K562 (cell line): ENCODE measurements around the gene ARL2. TPM values are rescaled to one million over a fixed set of nuclear protein-coding genes. Genes with fewer than 3 reads are reported as not detected.

Experiments used
- CEBPZ ChIP-seq: fragments of 150-350 bp; IDR thresholded peaks from 2 replicates; pipeline ENCODE4 v1.6.1; 2014; ENCODE audit warnings: low read depth, mild to moderate bottlenecking, low read length, borderline replicate concordance
- DIDO1 ChIP-seq: fragments of 450-650 bp; IDR thresholded peaks from 2 replicates; pipeline ENCODE4 v1.6.1; 2016; ENCODE audit warnings: low read depth, missing biosample characterization, missing genetic modification characterization
- GTF2F1 ChIP-seq: IDR thresholded peaks from 2 replicates; pipeline ENCODE4 v1.6.1; 2011; ENCODE audit warnings: low read depth, low read length, improper control_type of control experiment
- ILF3 ChIP-seq: fragments of 450-650 bp; IDR thresholded peaks from 2 replicates; pipeline ENCODE4 v1.6.1; 2018; ENCODE audit warnings: antibody characterized with exemption, mild to moderate bottlenecking, moderate library complexity, borderline replicate concordance
- KLF1 ChIP-seq: fragments of 450-650 bp; IDR thresholded peaks from 2 replicates; pipeline ENCODE4 v1.6.1; 2016; ENCODE audit warnings: missing genetic modification characterization, missing compliant biosample characterization
- MXI1 ChIP-seq: IDR thresholded peaks from 2 replicates; pipeline ENCODE4 v1.6.1; 2011; ENCODE audit warnings: low read depth, mild to moderate bottlenecking, improper control_type of control experiment, low read length
- POLR3A ChIP-seq: IDR thresholded peaks from 2 replicates; pipeline ENCODE4 v1.6.1; 2011; ENCODE audit warnings: borderline replicate concordance, mild to moderate bottlenecking, moderate library complexity; ENCODE audit not compliant: insufficient read length, insufficient read depth; ENCODE audit errors: extremely low read depth
- SREBF2 ChIP-seq: sonication (generic); formaldehyde crosslinking; IDR thresholded peaks from 2 replicates; pipeline ENCODE4 v1.4.0; 2020; ENCODE audit warnings: mild to moderate bottlenecking, missing genetic modification reagents
- TAL1 ChIP-seq: fragments of 450-650 bp; IDR thresholded peaks from 2 replicates; pipeline ENCODE4 v1.6.1; 2016; ENCODE audit warnings: mild to moderate bottlenecking
- TCF7L2 ChIP-seq: fragments of 150-350 bp; IDR thresholded peaks from 2 replicates; pipeline ENCODE4 v1.6.1; 2016; ENCODE audit warnings: low read depth, mild to moderate bottlenecking, low read length, moderate library complexity
- TRIM28 ChIP-seq: fragments of 450-650 bp; IDR thresholded peaks from 2 replicates; pipeline ENCODE4 v1.6.1; 2017
- ZNF140 ChIP-seq: fragments of 250-450 bp; sonication (Bioruptor Pico); IDR thresholded peaks from 2 replicates; pipeline ENCODE4 v1.8.0; 2021; ENCODE audit warnings: moderate library complexity, mild to moderate bottlenecking, inconsistent platforms
- ZNF318 ChIP-seq, 2 experiments: fragments of 450-650 bp; IDR thresholded peaks; 2 replicates each; pipeline ENCODE4 v1.6.1; 2016; ENCODE audit warnings: mild to moderate bottlenecking in 2 of 2, borderline replicate concordance in 1 of 2, low read depth in 1 of 2, moderate library complexity in 1 of 2
- ZNF512 ChIP-seq: IDR thresholded peaks from 2 replicates; pipeline ENCODE4 v1.6.1; 2016; ENCODE audit warnings: missing genetic modification characterization, missing compliant biosample characterization
- polyA plus RNA-seq, 8 experiments: library from polyadenylated mRNA; depleted of rRNA in 4 of 8; stranded (reverse) in 5 of 8; unstranded in 3 of 8; fragments of >200 nt; fragmentation: Nextera tagmentation in 2 of 8; fragmentation: Illumina TruSeq in 1 of 8; extraction: Ambion mirVana in 2 of 8; extraction: Trizol in 1 of 8; gene quantifications; 2 replicates each; pipeline versions ENCODE4 v1.2.1 to v1.2.3, GENCODE V29; 2011 to 2014; ENCODE audit warnings: inconsistent platforms in 1 of 8, missing spikeins in 1 of 8
- total RNA-seq, 7 experiments: library from RNA; depleted of rRNA in 6 of 7; stranded (reverse); fragments of >200 nt in 6 of 7; fragmentation: Illumina TruSeq in 2 of 7; extraction: Trizol in 2 of 7; gene quantifications; 2 replicates each; pipeline versions ENCODE4 v1.2.1 to v1.2.3, GENCODE V29; 2011 to 2021; ENCODE audit warnings: low replicate concordance in 1 of 7

ARL2 gene
- total and polyA plus RNA-seq, 9 of the 15 experiments (the other 6 are each of a cell fraction or from before 2014, with no cell fraction given): 5.7 to 154 (median 92.2) TPM

DNA sequence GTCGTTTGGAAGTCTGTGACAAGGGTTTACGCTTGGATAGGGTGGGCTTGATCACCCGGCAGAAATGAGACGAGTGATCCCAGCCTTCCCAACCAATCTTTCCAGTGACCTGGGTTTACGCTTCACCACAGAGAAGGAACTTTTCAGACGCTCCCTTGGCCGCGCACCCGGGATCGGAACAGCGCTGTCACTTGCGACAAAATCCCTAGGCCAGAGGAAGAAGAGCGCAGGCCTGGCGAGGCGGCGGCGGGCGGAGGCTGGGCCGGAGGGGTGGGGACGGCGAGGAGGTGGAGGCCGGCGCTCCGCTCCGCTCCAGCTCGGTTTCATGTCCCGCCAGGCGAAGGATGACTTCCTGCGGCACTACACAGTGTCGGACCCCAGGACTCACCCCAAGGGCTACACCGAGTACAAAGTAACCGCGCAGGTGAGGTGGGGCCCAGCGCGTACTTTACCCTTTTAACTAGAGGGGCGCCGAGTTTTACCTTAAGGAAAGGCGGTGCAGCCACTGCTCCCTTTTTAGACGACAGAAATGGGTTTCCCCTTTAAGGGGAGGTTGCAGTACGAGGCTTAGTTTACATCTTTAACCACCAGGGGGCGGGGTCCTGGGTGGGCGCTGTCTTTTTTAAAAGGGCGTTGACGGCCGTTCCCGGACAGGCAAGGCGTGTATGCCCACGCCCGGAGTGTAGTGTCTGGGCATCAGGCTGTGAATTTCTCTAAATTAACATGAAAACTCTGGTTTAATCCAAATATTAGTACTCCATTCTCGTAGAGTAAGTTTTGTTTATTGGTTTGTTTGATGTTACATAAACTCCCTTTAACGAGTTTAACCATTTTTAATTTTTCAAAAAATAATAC, 13.5 kb downstream of the ARL2 start, which contains the start of gene SNX15 (continued):
- no peak for TF ChIP-seq ZNF318 (IDR thresholded peaks at IDR 0.05; ENCODE audit: borderline replicate concordance in 1 of 2, low read depth in 1 of 2)
- TF ChIP-seq CEBPZ: no peak
- no peak for TF ChIP-seq KLF1 (tag)
- TF ChIP-seq TCF7L2: no peak
- TF ChIP-seq SREBF2 (CRISPR knock-in tag): no peak
- TF ChIP-seq GTF2F1: no peak
- TF ChIP-seq MXI1: peak; percentile 90
- no peak for TF ChIP-seq ZNF512 (tag)
- peak; percentile 60; the same call in 1 of the 2 replicates for TF ChIP-seq TRIM28
- TF ChIP-seq ILF3: no peak
- TF ChIP-seq TAL1: no peak
- TF ChIP-seq ZNF140 (CRISPR knock-in tag): no peak
- no peak for TF ChIP-seq POLR3A
- TF ChIP-seq DIDO1 (tag): no peak
